Jurkat, Clone E6-1 (cell line): Measurements from ENCODE around the gene GBP1.
A peak's percentile ranks its signal among the peaks of the same experiment; 100 is the strongest.
"Not testable (repeated sequence)": the region's sequence is repeated elsewhere in the genome, so short reads cannot be mapped to it uniquely, and the experiment has no call there.

Source experiments
- DNase-seq: peaks from one replicate; pipeline ENCODE4 v3.0.0-alpha.2; 2011; ENCODE audit warnings: low read depth, low spot score
- H3K4me3 ChIP-seq: 2 replicates; pipeline ENCODE4 v1.5.1; 2011; ENCODE audit warnings: mild to moderate bottlenecking, low read length, control low read depth, moderate library complexity

GBP1 gene

DNA sequence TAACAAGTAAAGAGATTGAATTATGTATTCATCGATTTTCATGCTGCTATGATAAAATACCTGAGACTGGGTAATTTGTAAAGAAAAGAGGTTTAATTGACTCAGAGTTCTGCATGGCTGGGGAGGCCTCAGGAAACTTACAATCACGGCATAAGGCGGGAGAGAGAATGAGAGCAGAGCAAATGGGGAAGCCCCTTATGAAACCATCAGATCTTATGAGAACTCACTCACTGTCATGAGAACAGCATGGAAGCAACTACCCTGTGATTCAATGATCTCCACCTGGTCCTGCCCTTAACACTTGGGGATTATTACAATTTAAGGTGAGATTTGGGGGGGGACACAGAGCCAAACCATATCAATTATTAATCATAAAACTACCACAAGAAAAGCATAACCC, 39.1 kb downstream of the GBP1 start:
- DNase-seq, result no peak
- H3K4me3 ChIP-seq, result no peak overlapping the region

GRCh38 chr1:89023026-89023425, 42.0 kb downstream of the GBP1 start:
- no peak for DNase-seq
- peak overlapping the region; percentile 61 for H3K4me3 ChIP-seq

GRCh38 chr1:89022167-89022959, 42.6 kb downstream of the GBP1 start, which contains the start of gene GBP3:
Gene GBP3 (minus strand): TSS chr1:89022866. CDS start chr1:89020721, 2,145 bp downstream.
- H3K4me3 ChIP-seq, result peak within 1 kb of the TSS; percentile 61
- DNase-seq, result peak; percentile 55

DNA sequence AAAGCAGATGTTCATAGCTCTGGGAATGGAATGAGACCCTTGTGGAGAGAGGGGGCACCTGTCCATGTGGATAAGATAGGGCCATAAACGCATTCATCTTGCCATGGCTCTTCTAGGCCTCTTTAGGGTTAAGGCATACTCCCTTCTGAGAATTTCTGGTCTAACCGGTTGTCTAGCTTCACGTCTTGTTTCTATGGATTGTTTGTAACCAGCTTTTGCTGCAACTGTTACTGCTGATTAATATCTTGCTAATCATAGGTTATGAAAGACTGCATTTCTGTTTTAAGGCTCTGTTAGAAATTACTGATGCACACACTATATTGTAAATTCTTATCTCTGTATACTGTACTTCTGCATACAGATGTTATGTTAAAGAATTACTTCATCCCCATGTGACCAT, 46.7 kb downstream of the GBP1 start:
- H3K4me3 ChIP-seq, DNase-seq: not testable (repeated sequence)

DNA sequence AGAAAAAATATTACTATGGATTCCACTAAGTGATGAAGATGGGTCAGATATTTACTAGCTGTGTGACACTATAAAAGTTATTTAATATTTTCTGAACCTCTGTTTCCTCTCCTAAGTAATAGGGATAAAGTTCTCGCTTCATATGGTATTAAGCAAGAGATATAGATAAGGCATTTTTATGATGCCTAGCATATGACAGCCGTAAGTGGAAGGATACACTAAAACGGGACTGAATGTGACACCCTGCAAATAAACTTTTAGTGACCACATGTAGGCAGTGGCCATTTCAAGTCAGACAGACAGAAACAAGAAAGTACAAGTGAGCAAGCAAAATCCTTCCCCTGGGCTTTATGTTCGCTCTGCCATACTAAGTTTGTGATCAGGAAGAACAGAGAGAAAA, 56.5 kb downstream of the GBP1 start:
- no peak overlapping the region for H3K4me3 ChIP-seq
- DNase-seq, result no peak

DNA sequence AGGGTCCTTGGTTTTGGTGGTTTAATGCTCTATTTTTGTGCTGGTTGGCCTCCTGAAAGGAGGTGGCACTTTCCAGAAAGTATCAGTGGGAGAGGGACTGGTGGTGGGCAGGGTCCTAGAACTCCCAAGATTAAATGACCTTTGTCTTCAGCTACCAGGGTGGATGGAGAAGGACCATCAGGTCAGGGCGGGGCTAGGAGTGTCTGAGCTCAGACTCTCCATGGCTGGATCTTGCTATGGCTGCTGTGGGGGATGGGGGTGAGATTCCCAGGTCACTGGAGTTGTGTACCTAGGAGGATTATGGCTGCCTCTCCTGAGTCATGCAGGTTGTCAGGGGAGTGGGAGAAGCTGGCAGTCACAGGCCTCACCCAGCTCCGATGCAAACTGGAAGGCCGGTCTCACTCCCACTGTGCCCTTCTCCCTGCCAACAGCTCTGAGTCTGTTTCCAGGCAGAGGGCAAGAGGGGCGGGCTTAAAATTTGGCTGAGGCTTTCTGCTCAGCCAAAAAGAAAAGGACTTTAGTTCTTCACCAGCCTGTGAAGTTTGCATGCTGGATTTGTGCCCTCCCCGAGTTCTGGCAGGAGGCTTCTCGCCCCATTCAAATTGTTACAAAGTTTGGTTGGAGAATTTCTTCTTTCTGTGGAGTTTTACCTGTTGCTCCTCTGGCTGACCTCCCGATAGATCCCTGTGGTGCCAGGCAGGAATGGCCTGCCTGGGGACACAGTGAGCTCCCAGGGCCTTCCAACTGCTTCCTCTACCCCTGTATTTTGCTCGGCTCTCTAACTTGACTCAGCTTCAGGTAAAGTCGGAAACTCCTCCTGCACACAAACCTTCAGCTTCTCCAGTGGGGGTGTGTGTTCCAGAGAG, 59.5 kb downstream of the GBP1 start:
- no peak overlapping the region for H3K4me3 ChIP-seq
- no peak for DNase-seq
